Fibroblast of gingiva (primary cell): ENCODE measurements around the gene DENND1A.

Source experiments
- DNase-seq: peaks from one replicate; pipeline ENCODE4 v3.0.0-alpha.2; 2011; ENCODE audit warnings: low read depth

The DENND1A gene

DNA sequence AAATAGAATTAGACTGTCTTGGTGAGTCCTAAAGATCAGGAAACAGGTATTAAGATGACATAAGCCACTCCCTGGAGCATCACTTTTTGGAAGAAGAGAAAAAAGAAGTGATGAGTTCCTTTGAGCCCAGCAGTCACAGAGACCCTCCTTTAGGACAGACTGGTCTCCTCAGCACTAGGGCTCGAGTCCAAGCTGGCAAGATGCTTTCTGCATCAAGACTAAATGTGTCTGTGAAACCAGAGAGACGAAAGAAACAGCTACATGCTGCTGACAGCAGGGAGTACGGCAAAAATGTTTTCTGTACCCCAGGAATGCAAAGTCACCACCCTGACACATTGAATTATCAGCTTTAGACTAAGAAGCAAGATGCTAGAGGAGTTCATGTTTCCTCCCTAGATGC, 389.5 kb downstream of the DENND1A start:
- no peak for DNase-seq

DNA sequence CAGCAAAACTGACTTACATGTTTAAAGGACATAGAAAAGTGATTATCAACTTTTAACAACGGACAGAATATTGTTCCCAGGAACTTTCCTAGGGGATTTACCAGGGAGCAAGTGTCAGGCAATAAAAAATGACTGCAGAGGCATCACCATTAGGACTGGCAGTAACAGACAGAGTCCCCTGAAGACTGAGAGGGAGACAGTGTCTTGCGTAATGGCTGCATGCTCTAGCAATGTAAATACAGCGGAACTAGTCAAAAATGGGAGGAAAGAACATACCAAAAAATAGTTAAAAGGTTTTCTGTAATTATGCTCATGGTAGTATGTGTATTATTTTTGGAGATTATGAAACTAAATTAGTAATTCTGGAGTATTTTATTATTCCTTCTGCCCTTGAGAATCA, 392.1 kb downstream of the DENND1A start:
- no peak for DNase-seq

DNA sequence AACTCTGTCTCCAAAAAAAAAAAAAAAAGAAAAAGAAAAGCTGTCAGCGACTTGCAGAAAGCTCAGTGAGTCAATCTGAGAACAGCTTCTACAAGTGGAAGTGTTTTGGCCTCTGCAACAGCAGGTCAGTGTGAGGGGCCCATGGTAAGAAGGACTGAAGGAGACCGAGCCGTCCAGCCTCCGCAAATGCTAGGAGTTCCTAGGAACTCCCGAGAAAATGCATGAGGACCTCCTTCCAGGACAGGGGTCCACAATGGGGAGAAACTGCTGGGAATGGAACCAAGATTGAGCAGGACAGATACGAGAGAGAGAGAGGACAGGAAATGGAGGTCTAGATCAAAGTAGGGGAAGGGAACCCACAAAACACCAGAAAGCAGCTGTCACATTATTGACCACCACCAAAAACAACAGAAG, 393.5 kb downstream of the DENND1A start:
- no peak for DNase-seq

DNA sequence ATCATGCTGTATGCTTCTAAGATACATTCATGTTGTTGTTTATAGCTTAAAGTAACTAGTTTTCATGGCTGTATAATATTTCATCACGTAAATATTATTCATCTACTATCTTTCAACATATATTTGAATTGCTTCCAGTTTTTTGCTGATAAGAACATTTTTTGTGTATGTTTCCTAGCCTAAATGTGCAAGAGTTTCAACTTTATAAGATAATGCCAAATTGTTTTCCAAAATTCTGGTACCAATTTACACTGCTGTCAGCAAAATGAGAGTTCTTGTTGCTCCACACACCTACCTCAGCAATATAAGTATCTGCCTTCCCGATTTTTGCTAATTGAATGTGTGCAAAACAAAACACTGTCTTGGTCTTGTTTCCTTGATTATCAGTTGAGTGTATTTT, 395.6 kb downstream of the DENND1A start:
- no peak for DNase-seq

DNA sequence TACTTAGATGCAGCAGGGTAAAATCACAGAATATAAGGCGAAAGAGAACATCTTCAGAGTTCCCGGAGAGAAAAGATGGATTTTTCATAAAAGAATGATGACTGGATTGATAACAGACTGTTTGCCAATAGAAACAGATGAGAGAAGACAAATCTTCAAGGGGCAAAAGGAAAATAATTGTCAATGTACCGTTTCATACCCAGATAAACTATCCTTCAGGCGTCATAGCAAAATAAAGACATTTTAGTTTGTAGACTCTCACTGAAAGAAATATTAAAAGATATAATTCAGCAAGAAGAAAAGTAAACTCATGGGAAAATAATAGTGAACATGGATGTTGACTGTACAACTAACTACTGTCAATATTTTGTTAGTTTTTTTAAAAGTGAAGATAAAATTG, 399.7 kb downstream of the DENND1A start:
- no peak for DNase-seq

DNA sequence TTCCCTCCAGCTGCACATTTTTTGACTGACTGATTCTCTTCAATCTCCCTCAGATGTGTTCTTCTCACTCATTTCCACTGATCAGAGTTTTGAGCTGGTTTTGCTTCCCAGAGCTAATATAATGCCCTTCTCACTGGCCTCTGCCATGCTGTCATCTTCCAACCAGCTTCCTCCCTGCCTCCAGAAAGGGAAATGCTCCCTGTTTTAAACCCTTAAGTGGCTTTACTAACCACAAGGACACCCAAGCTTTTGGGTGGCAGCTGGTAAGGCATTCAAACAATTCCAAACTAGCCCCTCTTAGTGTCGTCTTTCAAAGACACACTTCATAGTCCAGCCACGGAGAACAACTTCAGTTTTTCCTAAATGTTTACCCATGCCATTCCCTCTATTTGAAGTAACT, 401.4 kb downstream of the DENND1A start:
- no peak for DNase-seq

DNA sequence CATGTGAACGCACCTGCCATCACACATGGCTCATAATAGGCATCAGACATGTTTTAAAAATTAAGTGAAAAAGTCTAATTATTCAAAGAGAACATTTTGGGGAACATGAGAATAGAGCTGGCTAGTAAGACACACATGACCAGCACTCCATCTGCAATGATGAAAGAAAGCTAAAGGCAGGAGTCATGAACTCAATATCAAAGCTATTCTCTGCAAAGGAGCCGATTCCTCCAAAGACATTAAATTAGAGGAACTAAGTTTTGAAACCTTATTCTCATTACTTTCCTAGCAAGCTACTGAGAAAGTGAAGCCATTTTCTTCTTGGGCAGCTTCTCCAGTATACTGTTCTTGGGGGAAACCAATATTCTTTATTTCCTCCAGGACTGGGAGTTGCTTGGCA, 401.9 kb downstream of the DENND1A start:
- no peak for DNase-seq

DNA sequence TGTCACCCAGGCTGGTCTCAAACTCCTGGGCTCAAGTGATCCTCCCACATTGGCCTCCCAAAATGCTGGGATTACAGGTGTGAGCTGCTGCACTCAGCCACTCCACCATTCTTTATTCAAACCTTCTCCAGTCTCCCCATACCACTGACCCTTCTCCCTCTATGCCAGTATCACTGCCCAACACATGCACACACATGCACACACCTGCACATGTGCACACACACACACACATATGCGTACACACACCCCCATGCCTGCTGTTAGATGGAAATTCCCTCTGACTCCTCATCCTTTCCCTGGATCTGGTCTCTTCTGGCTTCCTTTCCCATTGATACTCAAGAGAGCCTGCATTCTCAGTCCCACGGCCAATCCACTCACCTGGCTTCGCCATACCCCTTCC, 404.0 kb downstream of the DENND1A start:
- no peak for DNase-seq

DNA sequence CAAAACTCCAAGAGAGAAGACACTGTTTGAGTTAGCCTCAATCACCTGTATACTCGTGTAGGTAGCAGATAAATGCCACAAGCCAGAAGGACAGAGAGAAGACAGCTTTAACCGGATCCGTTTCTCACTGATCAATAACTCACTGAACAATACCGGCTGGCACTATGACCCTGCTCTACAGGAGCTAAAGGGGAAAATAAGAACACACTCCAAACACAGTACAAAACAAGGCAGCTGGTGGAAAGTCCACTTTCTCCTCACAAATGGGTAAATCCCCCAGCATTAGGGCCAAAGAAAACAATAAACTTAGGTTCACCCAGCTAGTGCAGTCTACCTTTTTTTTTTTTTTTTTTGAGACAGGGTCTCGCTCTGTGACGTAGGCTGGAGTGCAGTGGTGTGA, 404.5 kb downstream of the DENND1A start:
- no peak for DNase-seq

DNA sequence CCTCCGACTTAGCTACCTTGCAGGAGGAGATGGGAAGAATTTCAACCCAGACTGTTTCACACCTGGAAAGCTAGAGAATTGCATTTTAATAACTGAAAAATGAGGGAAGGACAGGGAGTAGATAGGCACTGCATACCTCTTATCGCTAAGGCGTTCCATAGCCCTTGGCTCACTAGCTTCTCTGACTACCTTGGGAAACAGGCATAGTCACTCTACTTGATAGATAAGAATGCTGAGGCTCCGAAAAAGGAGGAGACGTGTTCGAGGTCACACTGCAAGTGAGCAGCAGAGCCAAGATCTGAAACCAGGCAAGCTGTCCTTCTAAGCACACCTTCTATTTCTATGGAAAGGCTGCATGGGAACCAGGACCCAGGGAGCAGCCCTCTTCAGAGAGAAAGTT, 405.1 kb downstream of the DENND1A start:
- DNase-seq: no peak

DNA sequence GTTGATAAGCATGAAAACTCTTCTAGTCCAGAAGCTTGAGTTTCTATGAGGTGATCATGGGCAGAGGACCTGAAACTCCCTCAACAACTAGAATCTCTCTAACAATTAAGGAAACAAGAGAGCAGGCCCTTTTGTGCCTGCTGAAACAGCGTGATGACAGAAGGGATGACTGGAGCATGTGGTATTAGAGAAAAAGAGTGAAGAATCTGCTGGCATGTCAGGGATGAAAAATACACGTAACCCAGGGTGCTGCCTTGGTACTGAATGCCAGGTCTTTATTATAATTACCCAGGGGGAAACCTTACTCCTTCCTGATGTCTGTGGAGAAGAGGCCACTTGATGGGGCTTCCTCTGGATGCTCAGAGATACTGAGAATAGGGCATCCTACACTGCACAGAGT, 406.1 kb downstream of the DENND1A start:
- DNase-seq: no peak

DNA sequence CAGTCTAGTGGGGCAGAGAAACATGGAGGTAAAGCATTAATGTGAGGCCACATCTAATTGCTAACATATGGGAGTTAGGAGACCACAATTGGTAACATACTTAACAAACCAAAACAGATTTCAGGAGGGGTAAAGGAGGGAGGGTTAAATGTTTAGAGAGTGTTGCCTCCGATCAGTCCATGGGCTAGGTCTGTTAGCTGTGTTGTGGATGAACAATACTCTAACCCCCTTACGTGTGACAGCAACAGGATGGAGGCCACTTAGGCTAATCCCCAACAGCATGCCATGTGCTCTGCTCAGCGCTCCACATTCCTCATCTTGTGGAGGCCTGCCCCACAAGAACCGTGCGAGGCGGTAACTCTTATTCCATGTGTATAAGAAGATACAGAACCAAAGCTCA, 406.9 kb downstream of the DENND1A start:
- peak; percentile 26 for DNase-seq

DNA sequence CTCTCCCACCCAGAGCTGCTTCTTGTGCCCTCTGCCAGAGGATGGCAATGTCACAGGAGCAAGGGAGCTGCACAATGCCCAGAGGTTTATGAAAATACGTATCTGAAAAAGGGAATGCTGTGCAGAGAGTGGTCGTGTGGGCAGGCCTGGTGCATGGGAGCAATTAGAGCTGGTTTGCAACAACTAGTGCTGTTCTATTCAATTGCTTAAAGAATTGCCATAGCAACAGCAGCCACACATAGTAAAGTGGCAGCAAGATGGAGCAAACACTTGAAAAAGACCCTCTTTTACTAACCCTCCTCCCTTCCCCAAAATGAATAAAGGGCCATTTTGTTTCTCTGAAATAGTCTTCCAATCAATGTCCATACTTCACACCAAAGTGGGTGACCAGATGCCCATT, 407.7 kb downstream of the DENND1A start:
- no peak for DNase-seq

DNA sequence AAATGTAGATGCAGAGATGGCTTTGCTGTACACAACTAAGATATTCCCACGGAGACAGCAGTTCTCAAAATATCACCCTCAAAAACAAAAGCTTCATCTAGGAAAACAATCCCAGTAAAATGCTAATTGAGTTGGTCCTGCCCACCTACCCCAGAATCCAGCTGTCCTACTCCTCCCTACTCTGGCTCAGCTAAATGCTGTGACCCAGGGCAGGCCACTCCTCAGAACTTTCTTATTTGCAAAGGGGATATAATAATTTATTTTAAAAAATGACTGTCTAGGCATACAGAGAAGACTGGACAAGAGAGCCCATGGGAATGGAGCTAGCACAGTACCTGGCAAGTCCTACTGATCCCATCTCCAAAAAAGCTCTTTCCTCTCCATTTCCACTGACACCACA, 411.6 kb downstream of the DENND1A start:
- no peak for DNase-seq

DNA sequence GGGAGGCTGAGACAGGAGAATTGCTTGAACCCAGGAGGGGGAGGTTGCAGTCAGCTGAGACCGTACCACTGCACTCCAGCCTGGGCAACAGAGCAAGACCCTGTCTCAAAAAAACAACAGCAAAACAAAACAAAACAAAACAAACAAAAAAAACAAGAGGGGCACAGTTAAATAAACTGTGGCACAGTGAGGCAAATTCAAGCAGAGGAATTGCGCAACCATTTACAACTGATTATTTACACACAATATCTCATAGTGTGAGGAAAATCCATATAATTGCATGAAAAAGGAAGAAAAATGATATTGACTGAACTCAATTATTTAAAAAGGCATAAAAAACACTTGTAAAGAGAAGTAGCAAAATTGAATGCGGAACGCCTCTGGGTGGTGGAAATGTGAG, 412.4 kb downstream of the DENND1A start:
- DNase-seq: no peak

DNA sequence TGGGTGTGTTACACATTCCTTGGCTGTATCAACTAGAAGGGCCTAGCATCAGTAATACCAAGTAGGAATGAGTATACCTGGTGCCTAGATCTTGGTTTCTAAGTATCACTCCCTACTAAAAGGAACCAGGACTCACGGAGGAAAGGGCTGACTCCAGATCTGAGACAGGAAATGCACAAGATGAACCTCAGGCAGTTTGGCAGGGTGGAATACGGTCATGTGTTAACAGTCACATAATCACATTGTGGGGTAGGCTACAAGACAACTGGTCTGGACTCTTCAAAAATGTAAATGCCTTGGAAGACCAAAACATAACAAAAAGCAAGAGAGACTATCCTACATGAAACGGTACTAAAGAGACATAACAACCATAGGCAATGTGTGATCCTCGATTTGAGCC, 415.2 kb downstream of the DENND1A start:
- DNase-seq: no peak

DNA sequence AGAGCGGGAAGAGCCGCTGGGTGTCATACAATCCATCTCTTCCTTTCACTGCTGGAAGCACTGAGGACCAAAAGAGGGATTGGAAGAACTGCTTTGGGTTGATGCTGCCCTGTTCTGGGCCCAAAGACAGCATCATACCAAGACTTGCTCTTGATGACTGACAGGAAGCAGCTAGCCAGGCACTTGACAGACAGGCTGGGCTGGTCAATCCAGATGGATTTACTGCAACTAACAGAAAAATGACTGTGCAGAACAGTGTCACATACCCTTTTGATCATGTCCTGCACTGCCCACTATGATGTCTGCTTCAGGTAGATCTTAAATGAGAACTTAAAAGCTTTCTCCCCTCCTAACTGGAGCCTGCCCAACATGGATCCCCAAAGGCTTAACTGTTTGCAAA, 416.4 kb downstream of the DENND1A start:
- no peak for DNase-seq

DNA sequence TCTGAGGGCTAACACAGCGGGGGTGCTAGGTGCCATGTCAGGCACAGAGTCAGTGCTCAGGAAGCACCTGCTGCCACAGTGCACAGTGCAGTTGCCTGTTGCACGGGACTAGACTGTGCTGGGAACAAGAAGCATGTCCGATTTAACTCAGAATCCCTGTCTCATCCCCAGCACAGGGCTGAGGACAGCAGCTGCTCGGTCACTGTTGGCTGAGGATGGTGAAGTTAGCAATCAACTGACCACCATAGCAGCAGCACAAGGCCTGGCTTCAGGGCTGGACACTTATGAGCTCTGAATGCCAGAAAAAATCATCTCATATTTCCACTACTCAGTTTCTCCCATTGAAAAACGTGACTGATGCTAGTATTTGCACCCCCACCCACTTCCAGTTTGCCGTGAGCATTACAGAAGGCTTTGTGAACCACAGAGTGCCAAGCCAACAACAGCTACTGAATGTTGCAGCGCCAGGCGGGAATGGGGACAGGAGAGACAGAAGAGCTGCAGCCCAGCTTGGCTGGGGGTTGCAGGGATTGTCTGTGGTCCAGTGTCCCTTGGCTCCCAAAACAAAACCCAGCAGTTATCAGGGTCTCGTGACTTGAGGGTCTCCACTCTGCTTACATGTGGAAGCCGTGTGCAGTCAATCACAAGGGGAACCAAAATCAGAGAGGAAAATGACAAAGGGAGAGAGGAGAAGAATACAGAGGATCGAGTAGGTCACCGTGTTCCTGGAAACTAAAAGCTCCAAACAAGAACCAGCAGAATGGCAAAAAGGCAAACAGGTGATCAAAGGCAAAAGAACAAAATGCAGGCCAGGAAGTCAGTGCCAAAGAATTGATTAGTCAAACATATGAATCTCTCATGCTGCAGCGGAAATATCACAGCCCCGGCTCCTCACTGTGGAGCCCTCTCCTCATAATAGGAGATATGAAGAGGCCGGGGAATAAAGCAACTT, 418.3 kb downstream of the DENND1A start:
- DNase-seq: no peak

DNA sequence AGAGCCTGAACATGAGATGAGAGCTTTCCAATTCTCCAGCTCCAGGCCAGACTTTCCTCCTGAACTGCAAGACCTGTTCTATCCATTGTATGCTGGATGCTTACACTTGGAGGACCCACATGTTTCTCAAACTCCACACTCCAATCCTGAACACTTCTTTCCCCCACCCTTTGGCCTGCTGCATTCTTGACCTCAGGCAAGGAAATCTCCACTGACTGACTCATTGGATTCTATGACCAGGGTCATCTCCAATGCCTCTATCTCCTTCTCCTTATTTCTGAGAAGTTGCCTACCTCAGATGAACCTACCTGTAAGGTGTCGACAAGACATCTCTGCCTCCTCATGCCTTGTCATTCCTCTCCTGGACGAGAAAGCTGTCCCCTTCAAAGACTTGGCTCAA, 420.3 kb downstream of the DENND1A start:
- DNase-seq: no peak

DNA sequence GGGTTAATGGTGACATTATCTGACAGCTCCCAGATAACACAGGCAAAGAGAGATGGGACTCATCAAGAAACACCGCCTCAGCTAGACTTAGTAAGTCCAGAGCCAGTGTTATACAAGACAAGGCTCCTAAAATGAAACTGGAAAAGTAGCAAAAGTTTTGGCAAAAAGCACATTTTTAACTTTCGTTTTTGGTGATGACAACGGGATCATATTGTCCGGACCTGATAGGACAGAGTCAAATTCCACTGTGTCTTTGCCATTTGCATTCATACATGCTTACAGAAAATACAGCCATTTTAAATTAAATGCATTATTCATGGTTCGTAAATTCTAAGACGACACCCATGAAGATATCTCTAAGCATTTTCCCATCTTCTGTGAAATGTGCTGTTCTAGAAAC, 421.9 kb downstream of the DENND1A start:
- peak; percentile 9 for DNase-seq

DNA sequence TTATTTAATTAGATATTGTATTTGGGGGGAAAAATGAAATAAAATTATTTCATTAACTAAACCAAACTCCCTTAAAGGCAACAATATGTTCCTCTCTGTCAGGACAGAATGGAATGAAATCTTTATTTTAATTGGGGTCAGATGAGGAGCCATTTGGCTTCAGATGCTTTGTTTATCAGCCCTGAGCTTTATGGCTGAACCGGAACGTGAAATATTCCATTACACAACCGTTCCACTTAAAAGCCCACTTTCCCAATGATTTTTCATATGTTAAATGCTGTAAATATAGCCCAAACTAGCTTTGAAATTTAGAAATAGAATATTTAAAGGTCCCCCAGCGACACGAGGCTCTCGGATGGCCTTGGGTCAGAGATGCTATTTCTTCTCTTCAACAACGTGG, 424.4 kb downstream of the DENND1A start:
- no peak for DNase-seq

DNA sequence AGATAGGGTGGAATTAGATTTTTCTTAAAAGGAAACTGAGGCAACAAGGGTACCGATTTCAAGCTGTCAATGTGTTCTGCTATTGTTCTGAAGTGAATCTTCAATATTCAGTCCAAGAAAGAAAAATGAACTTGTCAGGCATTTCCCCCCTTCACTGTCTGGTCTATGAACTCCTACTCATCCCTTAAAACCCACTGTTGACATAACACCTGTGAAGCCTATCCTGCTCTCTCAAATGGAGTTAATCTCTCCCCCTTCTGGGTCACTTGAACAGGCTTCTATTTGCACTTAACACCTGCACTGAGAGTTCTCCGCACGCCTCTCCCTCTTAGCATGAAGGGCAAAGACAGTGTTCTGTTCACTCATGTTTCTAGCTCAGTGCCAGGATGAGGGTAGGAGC, 429.6 kb downstream of the DENND1A start:
- no peak for DNase-seq

DNA sequence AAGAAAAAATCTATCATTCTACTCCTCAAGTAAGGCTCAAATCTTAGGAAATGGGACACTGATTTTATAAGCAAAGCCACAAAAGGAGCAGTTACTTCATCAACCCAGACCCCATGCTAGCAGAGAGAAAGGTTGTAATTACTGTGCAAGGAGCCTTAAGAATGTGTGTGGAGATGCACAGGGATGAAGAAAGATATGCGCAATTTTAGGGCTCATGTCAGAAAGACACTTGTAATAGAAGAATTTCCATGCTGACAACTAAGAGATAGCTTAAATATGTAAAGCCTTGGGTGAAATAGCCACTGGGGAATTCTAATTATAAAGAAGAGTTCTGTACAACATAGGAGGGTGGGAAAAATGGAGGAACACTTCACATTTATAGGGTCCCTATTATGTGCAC, 432.1 kb downstream of the DENND1A start:
- no peak for DNase-seq

DNA sequence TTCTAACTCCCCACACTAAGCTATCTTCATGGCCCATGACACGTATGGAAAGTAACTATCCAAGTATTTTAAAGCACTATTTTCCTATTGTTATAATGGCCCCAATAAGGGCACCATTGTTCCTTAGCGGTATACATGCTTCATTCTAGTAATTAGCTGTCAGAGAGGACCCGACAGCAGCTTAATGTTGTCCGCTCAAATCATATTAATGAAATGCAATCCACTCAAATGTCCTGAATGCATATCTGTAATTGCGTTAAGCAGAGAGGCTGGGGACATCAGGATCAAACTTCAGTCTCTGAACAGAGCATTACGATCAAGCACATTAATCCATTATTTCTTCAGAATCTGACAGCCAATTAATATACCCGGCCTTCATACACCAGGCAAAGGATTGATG, 434.2 kb downstream of the DENND1A start:
- DNase-seq: no peak
